Stimulated activated CD4-positive, alpha-beta T cell treated with anti-CD3 and anti-CD28 coated beads, Interleukin-4, amount 100 ng/mL, for 48 hours (primary cell): ENCODE results near the gene PSMC3IP.

Experiments used
- DNase-seq, 2 donors: peaks; one replicate each; pipeline ENCODE4 v3.0.0-alpha.2; 2020; ENCODE audit warnings: low read depth in 2 of 2

The PSMC3IP gene

GRCh38 chr17:42537826-42538451 is 39.6 kb downstream of the PSMC3IP start:
- no peak for DNase-seq

- no peak for DNase-seq
Measured at GRCh38 chr17:42537156-42537805, 40.2 kb downstream of the PSMC3IP start.

GRCh38 chr17:42536372-42537155 is 41.0 kb downstream of the PSMC3IP start:
- DNase-seq: peak; percentile 60 to 75

- peak; percentile 82 to 88 for DNase-seq
Measured at GRCh38 chr17:42536048-42536371, 41.5 kb downstream of the PSMC3IP start, which contains the start of gene NAGLU. Gene NAGLU, plus strand, starts transcription at chr17:42536241. Its CDS starts 32 bp downstream, at chr17:42536273.

- DNase-seq: no peak
Measured at GRCh38 chr17:42535155-42536047, 42.1 kb downstream of the PSMC3IP start.

- peak in 1 of 2 donors; percentile 34 for DNase-seq
Measured at GRCh38 chr17:42531455-42532354, 45.8 kb downstream of the PSMC3IP start.

- DNase-seq: no peak
Measured at GRCh38 chr17:42530952-42531454, 46.5 kb downstream of the PSMC3IP start.

- no peak for DNase-seq
Measured at GRCh38 chr17:42529061-42529460, 48.5 kb downstream of the PSMC3IP start.

- DNase-seq: no peak
Measured at GRCh38 chr17:42527932-42528331, 49.6 kb downstream of the PSMC3IP start.

GRCh38 chr17:42526031-42526444 is 51.5 kb downstream of the PSMC3IP start:
- DNase-seq: no peak

- DNase-seq: no peak
Measured at GRCh38 chr17:42525221-42525620, 52.3 kb downstream of the PSMC3IP start.

- DNase-seq: no peak
Measured at GRCh38 chr17:42522798-42523278, 54.7 kb downstream of the PSMC3IP start.
